HG03060 (cell line): ENCODE data around the gene ARHGAP5.

Source experiments
- ATAC-seq: cut with Tn5 transposase; IDR thresholded peaks from one replicate; pipeline ENCODE4 v1.9.1; 2021; ENCODE audit warnings: low read depth, moderate number of reproducible peaks; ENCODE audit not compliant: unreplicated experiment

ARHGAP5 gene

DNA sequence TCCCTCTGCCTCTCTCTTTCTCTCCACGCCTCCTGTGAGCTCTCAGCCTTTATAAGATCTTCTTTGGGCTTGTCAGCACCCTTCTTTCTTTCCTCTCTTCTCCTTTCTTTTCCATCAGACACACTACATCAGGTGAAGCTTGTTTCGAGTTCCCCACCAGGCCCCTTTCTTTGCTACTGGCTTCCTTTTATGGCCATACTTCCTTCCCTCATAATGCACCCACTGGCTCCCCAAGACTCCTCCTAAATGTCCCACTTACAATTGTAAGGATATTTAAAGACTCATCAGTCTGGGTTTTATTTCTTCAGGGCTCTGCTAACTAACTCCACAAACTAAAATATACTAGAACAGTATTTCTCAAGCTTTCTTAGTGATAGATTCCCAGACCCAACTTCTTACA, 129.4 kb downstream of the ARHGAP5 start:
- no peak for ATAC-seq

DNA sequence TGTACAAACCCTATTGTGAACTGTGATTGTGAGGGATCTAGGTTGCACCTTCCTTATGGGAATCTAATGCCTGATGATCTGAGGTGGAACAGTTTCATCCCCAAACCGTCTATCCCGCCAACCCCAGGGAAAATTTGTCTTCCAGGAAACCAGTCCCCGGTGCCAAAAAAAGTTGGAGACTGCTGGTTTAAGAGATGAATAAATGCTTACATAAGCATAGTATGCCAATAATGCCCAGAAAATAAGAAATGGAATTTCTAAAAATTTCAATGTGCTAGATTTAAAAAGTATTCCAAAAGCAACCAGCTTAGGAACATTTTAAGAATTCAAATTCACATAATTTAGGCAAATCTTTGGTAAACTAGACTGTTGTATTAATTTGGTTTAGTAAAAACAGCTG, 131.4 kb downstream of the ARHGAP5 start:
- ATAC-seq = no peak
